HepG2 (cell line): ENCODE data around the gene VPS37D.

Source experiments
- BATF2 ChIP-seq: sonication (generic); formaldehyde crosslinking; IDR thresholded peaks from 2 replicates; pipeline ENCODE4 v1.8.0; 2022; ENCODE audit warnings: mild to moderate bottlenecking, missing genetic modification reagents, moderate library complexity
- BHLHE40 ChIP-seq: IDR thresholded peaks from 2 replicates; pipeline ENCODE4 v1.6.1; 2011; ENCODE audit warnings: low read length, improper control_type of control experiment
- CTCF ChIP-seq: sonication (generic); formaldehyde crosslinking; IDR thresholded peaks from 2 replicates; pipeline ENCODE4 v1.5.0; 2020; ENCODE audit warnings: mild to moderate bottlenecking, missing genetic modification reagents, moderate library complexity
- GABPA ChIP-seq, 2 experiments: IDR thresholded peaks; 2 replicates each; pipeline ENCODE4 v1.6.1; 2011 to 2016; ENCODE audit warnings: low read depth in 2 of 2, low read length in 1 of 2, missing biosample characterization in 1 of 2, missing genetic modification characterization in 1 of 2
- JUND ChIP-seq: sonication (generic); formaldehyde crosslinking; IDR thresholded peaks from 2 replicates; pipeline ENCODE4 v1.8.0; 2022; ENCODE audit warnings: mild to moderate bottlenecking, missing genetic modification reagents
- LBX2 ChIP-seq: sonication (generic); formaldehyde crosslinking; IDR thresholded peaks from 2 replicates; pipeline ENCODE4 v1.5.0; 2020; ENCODE audit warnings: missing genetic modification reagents, mild to moderate bottlenecking, borderline replicate concordance
- MEIS1 ChIP-seq: sonication (generic); formaldehyde crosslinking; IDR thresholded peaks from 2 replicates; pipeline ENCODE4 v1.9.0; 2021; ENCODE audit warnings: mild to moderate bottlenecking, missing genetic modification reagents, moderate library complexity, borderline replicate concordance
- PLSCR1 ChIP-seq: sonication (generic); formaldehyde crosslinking; IDR thresholded peaks from 2 replicates; pipeline ENCODE4 v1.5.0; 2020; ENCODE audit warnings: missing genetic modification reagents, mild to moderate bottlenecking, borderline replicate concordance
- RORA ChIP-seq: sonication (generic); formaldehyde crosslinking; IDR thresholded peaks from 2 replicates; pipeline ENCODE4 v1.5.0; 2020; ENCODE audit warnings: mild to moderate bottlenecking, missing genetic modification reagents, moderate library complexity
- ZBTB8A ChIP-seq: sonication (generic); formaldehyde crosslinking; IDR thresholded peaks from 2 replicates; pipeline ENCODE4 v1.4.0; 2020; ENCODE audit warnings: mild to moderate bottlenecking, low read depth, missing genetic modification reagents, borderline replicate concordance
- ZHX1 ChIP-seq: sonication (generic); formaldehyde crosslinking; IDR thresholded peaks from 2 replicates; pipeline ENCODE4 v1.8.1; 2022; ENCODE audit warnings: low read depth, mild to moderate bottlenecking, missing genetic modification reagents
- ZNF609 ChIP-seq: sonication (generic); formaldehyde crosslinking; IDR thresholded peaks from 2 replicates; pipeline ENCODE4 v1.4.0; 2020; ENCODE audit warnings: mild to moderate bottlenecking, missing genetic modification reagents, borderline replicate concordance
- ZNF646 ChIP-seq: sonication (generic); formaldehyde crosslinking; IDR thresholded peaks from 2 replicates; pipeline ENCODE4 v1.9.0; 2021; ENCODE audit warnings: mild to moderate bottlenecking, missing genetic modification reagents

GRCh38 chr7:73706126-73707044 lies 38.8 kb downstream of the VPS37D start:
- TF ChIP-seq LBX2 (CRISPR knock-in tag) (no peak), ZHX1 (CRISPR knock-in tag) (no peak), JUND (CRISPR knock-in tag) (no peak), ZBTB8A (no peak), BATF2 (no peak), CTCF (CRISPR knock-in tag) (no peak), BHLHE40 (no peak), MEIS1 (CRISPR knock-in tag) (no peak), ZNF646 (CRISPR knock-in tag) (no peak), GABPA (IDR thresholded peaks at IDR 0.05; ENCODE audit: low read depth, low read length) (no peak), GABPA (CRISPR knock-in tag; IDR thresholded peaks at IDR 0.05; ENCODE audit: low read depth) (no peak), PLSCR1 (CRISPR knock-in tag) (no peak), ZNF609 (no peak), RORA (no peak)
